ENCODE measurements around the gene SYT1.

Gene SYT1

GRCh38 chr12:79300199-79300568 lies 435.6 kb downstream of the SYT1 start (continued):
- no peak for TF ChIP-seq TSHZ2 (CRISPR knock-in tag; IDR thresholded peaks at IDR 0.05)
- TF ChIP-seq ZFP30 (CRISPR knock-in tag; IDR thresholded peaks at IDR 0.05), result no peak
- TF ChIP-seq ESRRG (CRISPR knock-in tag; IDR thresholded peaks at IDR 0.05), result no peak
- TF ChIP-seq POU6F1 (CRISPR knock-in tag; IDR thresholded peaks at IDR 0.05; ENCODE audit: borderline replicate concordance, low read depth), result no peak
- no peak for TF ChIP-seq ZNF8 (CRISPR knock-in tag; IDR thresholded peaks at IDR 0.05)

- ATAC-seq, result no peak
- no peak for TF ChIP-seq TSHZ2 (CRISPR knock-in tag; IDR thresholded peaks at IDR 0.05)
- no peak for TF ChIP-seq ZNF70 (CRISPR knock-in tag; IDR thresholded peaks at IDR 0.05)
- TF ChIP-seq RARB (CRISPR knock-in tag; IDR thresholded peaks at IDR 0.05), result no peak
Measured at GRCh38 chr12:79301181-79301580, 436.6 kb downstream of the SYT1 start.

GRCh38 chr12:79302162-79302814 lies 437.7 kb downstream of the SYT1 start:
- TF ChIP-seq ISL1 (CRISPR knock-in tag; IDR thresholded peaks at IDR 0.05) (no peak), TSHZ2 (CRISPR knock-in tag; IDR thresholded peaks at IDR 0.05) (no peak), GLIS3 (CRISPR knock-in tag; IDR thresholded peaks at IDR 0.05) (no peak), CSDC2 (CRISPR knock-in tag; IDR thresholded peaks at IDR 0.05) (no peak)
- ATAC-seq, result no peak

GRCh38 chr12:79307340-79307739 lies 442.8 kb downstream of the SYT1 start:
- TF ChIP-seq ISL1 (CRISPR knock-in tag; IDR thresholded peaks at IDR 0.05), result no peak
- no peak for TF ChIP-seq CSRNP3 (CRISPR knock-in tag; IDR thresholded peaks at IDR 0.05)
- no peak for ATAC-seq

GRCh38 chr12:79309039-79309438 lies 444.5 kb downstream of the SYT1 start:
- no peak for ATAC-seq
- TF ChIP-seq BACH2 (CRISPR knock-in tag; IDR thresholded peaks at IDR 0.05; ENCODE audit: borderline replicate concordance), result no peak
- TF ChIP-seq ZFP30 (CRISPR knock-in tag; IDR thresholded peaks at IDR 0.05), result no peak
- no peak for TF ChIP-seq OSR1 (CRISPR knock-in tag; IDR thresholded peaks at IDR 0.05)
- no peak for TF ChIP-seq CREB5 (CRISPR knock-in tag; IDR thresholded peaks at IDR 0.05; ENCODE audit: low read depth)
- no peak for TF ChIP-seq ZNF8 (CRISPR knock-in tag; IDR thresholded peaks at IDR 0.05)
- TF ChIP-seq ISL1 (CRISPR knock-in tag; IDR thresholded peaks at IDR 0.05), result no peak
- no peak for TF ChIP-seq ZC3H10 (CRISPR knock-in tag; IDR thresholded peaks at IDR 0.05)
- no peak for TF ChIP-seq SNAI2 (CRISPR knock-in tag; IDR thresholded peaks at IDR 0.05)
- no peak for TF ChIP-seq PATZ1 (CRISPR knock-in tag; IDR thresholded peaks at IDR 0.05; ENCODE audit: borderline replicate concordance)
- no peak for TF ChIP-seq TCF4 (CRISPR knock-in tag; IDR thresholded peaks at IDR 0.05; ENCODE audit: borderline replicate concordance)
- no peak for TF ChIP-seq TOX (CRISPR knock-in tag; IDR thresholded peaks at IDR 0.05; ENCODE audit: borderline replicate concordance)
- no peak for TF ChIP-seq CSDC2 (CRISPR knock-in tag; IDR thresholded peaks at IDR 0.05)
- TF ChIP-seq ZFP3 (CRISPR knock-in tag; IDR thresholded peaks at IDR 0.05), result no peak

Measured in SK-N-SH treated with all-trans-retinoic acid at 6 μM for 48 hours (cell line).